DMS153 treated with DMSO at 0.1 percent for 48 hours (cell line): Measurements from ENCODE around the gene NKX2-3.

Experiments used
- DNase-seq: peaks from one replicate; lab custom pipeline; 2025; ENCODE audit not compliant: unreplicated experiment; lab: John Stamatoyannopoulos, UW

Gene NKX2-3

GRCh38 chr10:99525897-99526296, 6.8 kb upstream of the NKX2-3 start:
- DNase-seq = no peak

GRCh38 chr10:99526861-99527504, 5.8 kb upstream of the NKX2-3 start:
- no peak for DNase-seq

- no peak for DNase-seq
Observed at GRCh38 chr10:99527526-99528493, 4.9 kb upstream of the NKX2-3 start.

GRCh38 chr10:99528494-99529441, 4.0 kb upstream of the NKX2-3 start:
- DNase-seq = no peak

- no peak for DNase-seq
Observed at GRCh38 chr10:99529591-99530107, 3.1 kb upstream of the NKX2-3 start.

GRCh38 chr10:99530108-99531025, 2.4 kb upstream of the NKX2-3 start:
- DNase-seq = no peak

- DNase-seq = no peak
Observed at GRCh38 chr10:99531026-99531695, 1.6 kb upstream of the NKX2-3 start.

- DNase-seq = no peak
Observed at GRCh38 chr10:99531696-99532593, 797 bp upstream of the NKX2-3 start.

- no peak for DNase-seq
Observed at GRCh38 chr10:99533496-99534449, 1.0 kb downstream of the NKX2-3 start.

GRCh38 chr10:99534450-99534938, 1.8 kb downstream of the NKX2-3 start:
- no peak for DNase-seq

- no peak for DNase-seq
Observed at GRCh38 chr10:99534939-99535763, 2.4 kb downstream of the NKX2-3 start.

GRCh38 chr10:99535764-99536337, 3.1 kb downstream of the NKX2-3 start:
- DNase-seq = no peak

GRCh38 chr10:99536338-99537085, 3.8 kb downstream of the NKX2-3 start:
- no peak for DNase-seq

GRCh38 chr10:99537086-99537988, 4.6 kb downstream of the NKX2-3 start:
- no peak for DNase-seq
